IMR-90 (cell line): ENCODE data around the gene CNTLN. TPM values are rescaled to one million over a fixed set of nuclear protein-coding genes. Genes with fewer than 3 reads are reported as not detected.

Experiments
- ATAC-seq: fragments of 200-7000 bp; cut with Tn5 transposase; 2 replicates; pipeline ENCODE4 v1.9.1; 2020; ENCODE audit warnings: low read depth, mild to moderate bottlenecking, moderate library complexity
- BruUV-seq: library from RNA; stranded (reverse); fragments of 400-500 nt; replicated peaks from 2 replicates; lab custom pipeline; 2021; lab: Mats Ljungman, UMichigan
- CTCF ChIA-PET: fragments of 300-600 bp; formaldehyde crosslinking; extraction: SDS; loops from one replicate; lab custom pipeline; 2021; ENCODE audit warnings: antibody characterized with exemption; lab: Yijun Ruan, JAX
- POLR2A ChIA-PET: fragments of 300-600 bp; sonication (Branson Sonifier 250); formaldehyde crosslinking; loops from one replicate; lab custom pipeline; 2022; ENCODE audit warnings: antibody characterized with exemption; ENCODE audit not compliant: unreplicated experiment; lab: Charles Lee
- DNase-seq: peaks from one replicate; pipeline ENCODE4 v3.0.0; 2013
- H2AFZ ChIP-seq: replicated peaks from 2 replicates; pipeline ENCODE3; 2013; ENCODE audit warnings: low read length, mild to moderate bottlenecking; ENCODE audit not compliant: poor library complexity
- H2AK5ac ChIP-seq: 2 replicates; pipeline ENCODE4 v1.6.1; 2013; ENCODE audit warnings: low read depth, low read length, inconsistent platforms
- H2AK9ac ChIP-seq: replicated peaks from 2 replicates; pipeline ENCODE3; 2013; ENCODE audit warnings: mild to moderate bottlenecking, low read depth, low read length, moderate library complexity; ENCODE audit not compliant: poor library complexity
- H2BK120ac ChIP-seq: 2 replicates; pipeline ENCODE4 v1.6.1; 2013; ENCODE audit warnings: low read depth, low read length, inconsistent platforms
- H2BK15ac ChIP-seq: 3 replicates; pipeline ENCODE4 v1.6.1; 2013; ENCODE audit warnings: low read depth, low read length, inconsistent platforms
- H2BK20ac ChIP-seq: 2 replicates; pipeline ENCODE4 v1.6.1; 2013; ENCODE audit warnings: low read depth, mild to moderate bottlenecking, inconsistent platforms, low read length, moderate library complexity
- H2BK5ac ChIP-seq: 2 replicates; pipeline ENCODE4 v1.6.1; 2013; ENCODE audit warnings: mild to moderate bottlenecking, low read depth, low read length, inconsistent platforms; ENCODE audit not compliant: poor library complexity, severe bottlenecking
- H3K14ac ChIP-seq: replicated peaks from 2 replicates; pipeline ENCODE4 v1.6.1; 2013; ENCODE audit warnings: low read depth, low read length, inconsistent platforms
- H3K18ac ChIP-seq: 2 replicates; pipeline ENCODE4 v1.6.1; 2013; ENCODE audit warnings: low read depth, low read length, control low read depth
- H3K23ac ChIP-seq: 2 replicates; pipeline ENCODE4 v1.6.1; 2013; ENCODE audit warnings: low read depth, low read length, inconsistent platforms
- H3K27ac ChIP-seq: 2 replicates; pipeline ENCODE4 v1.5.1; 2013; ENCODE audit warnings: mild to moderate bottlenecking, control low read depth, low read length; ENCODE audit not compliant: insufficient read depth
- H3K27me3 ChIP-seq: 2 replicates; pipeline ENCODE4 v1.6.1; 2013; ENCODE audit warnings: low read length; ENCODE audit not compliant: control insufficient read depth, insufficient read depth
- H3K36me3 ChIP-seq: 2 replicates; pipeline ENCODE4 v1.6.1; 2013; ENCODE audit warnings: low read length, mixed read lengths; ENCODE audit not compliant: control insufficient read depth, insufficient read depth
- H3K4ac ChIP-seq: 2 replicates; pipeline ENCODE4 v1.6.1; 2013; ENCODE audit warnings: low read depth, low read length, inconsistent platforms
- H3K4me1 ChIP-seq: 2 replicates; pipeline ENCODE4 v1.6.1; 2013; ENCODE audit warnings: low read length, mixed read lengths; ENCODE audit not compliant: control insufficient read depth, insufficient read depth
- H3K4me2 ChIP-seq: 2 replicates; pipeline ENCODE4 v1.6.1; 2013; ENCODE audit warnings: low read depth, mild to moderate bottlenecking, control low read depth, low read length, moderate library complexity
- H3K4me3 ChIP-seq: 2 replicates; pipeline ENCODE4 v1.5.1; 2013; ENCODE audit warnings: low read depth, mild to moderate bottlenecking, control low read depth, low read length, moderate library complexity; ENCODE audit not compliant: insufficient read depth
- H3K56ac ChIP-seq: 2 replicates; pipeline ENCODE4 v1.6.1; 2013; ENCODE audit warnings: low read length, inconsistent platforms; ENCODE audit not compliant: insufficient read depth; ENCODE audit errors: extremely low read depth
- H3K79me1 ChIP-seq, 2 experiments: 2 replicates each; pipeline ENCODE4 v1.6.1; 2013; ENCODE audit warnings: low read length in 2 of 2, inconsistent platforms in 1 of 2, low read depth in 1 of 2
- H3K9ac ChIP-seq: 2 replicates; pipeline ENCODE4 v1.6.1; 2013; ENCODE audit warnings: low read depth, low read length, control low read depth
- H3K9me1 ChIP-seq: 2 replicates; pipeline ENCODE4 v1.6.1; 2013; ENCODE audit warnings: low read length, inconsistent platforms; ENCODE audit not compliant: insufficient read depth
- H3K9me3 ChIP-seq: 2 replicates; pipeline ENCODE4 v1.6.1; 2013; ENCODE audit warnings: low read length; ENCODE audit not compliant: control insufficient read depth, insufficient read depth
- H4K20me1 ChIP-seq: 2 replicates; pipeline ENCODE4 v1.6.1; 2013; ENCODE audit warnings: low read length, inconsistent platforms; ENCODE audit not compliant: insufficient read depth
- H4K5ac ChIP-seq: 2 replicates; pipeline ENCODE4 v1.6.1; 2013; ENCODE audit warnings: mild to moderate bottlenecking, low read depth, low read length, control low read depth
- H4K8ac ChIP-seq, 2 experiments: 2 replicates each; pipeline ENCODE4 v1.6.1; 2013; ENCODE audit warnings: low read depth in 2 of 2, low read length in 2 of 2, control low read depth in 1 of 2, inconsistent platforms in 1 of 2
- H4K91ac ChIP-seq: 2 replicates; pipeline ENCODE4 v1.6.1; 2013; ENCODE audit warnings: low read depth, low read length, inconsistent platforms; ENCODE audit not compliant: insufficient read depth
- CEBPB ChIP-seq: IDR thresholded peaks from 2 replicates; pipeline ENCODE4 v1.6.1; 2012; ENCODE audit warnings: low read depth, low read length, improper control_type of control experiment
- FOS ChIP-seq: fragments of 150-350 bp; IDR thresholded peaks from 2 replicates; pipeline ENCODE4 v1.6.1; 2016; ENCODE audit warnings: low read depth, low read length
- POLR2A ChIP-seq: IDR thresholded peaks from 2 replicates; pipeline ENCODE4 v1.6.1; 2012; ENCODE audit warnings: mild to moderate bottlenecking, low read depth, low read length
- RCOR1 ChIP-seq: IDR thresholded peaks from 2 replicates; pipeline ENCODE4 v1.6.1; 2012; ENCODE audit warnings: mild to moderate bottlenecking, low read length, improper control_type of control experiment; ENCODE audit not compliant: insufficient replicate concordance
- WGBS, 2 experiments: methylation state at CpG; one replicate each; pipeline versions ENCODE4 v1.1.5 to v1.1.7; 2013; ENCODE audit warnings: missing lambda C conversion rate in 2 of 2; ENCODE audit not compliant: insufficient read length in 1 of 2; ENCODE audit errors: extremely low coverage in 2 of 2; 5-methylcytosine and 5-hydroxymethylcytosine counted together
- dilution Hi-C: fragments of 300-500 bp; cut with HindIII; formaldehyde crosslinking; loops from one replicate; pipeline ENCODE4 v1.14.3; 2018; ENCODE audit warnings: low sequenced_read_pairs; ENCODE audit not compliant: unreplicated experiment
- in situ Hi-C: fragments of 300-500 bp; cut with MboI; formaldehyde crosslinking; loops from 3 replicates; pipeline ENCODE4 v1.14.3; 2019; ENCODE audit warnings: low sequenced_read_pairs, inconsistent platforms, mixed read lengths
- intact Hi-C: fragments of 100-400 bp; cut with micrococcal nuclease; formaldehyde crosslinking; loops from 2 replicates; pipeline ENCODE4 v1.10.0; 2022
- polyA plus RNA-seq, 3 experiments: library from polyadenylated mRNA; depleted of rRNA; stranded (reverse); fragments of >200 nt; gene quantifications; 2 replicates each; pipeline ENCODE4 v1.2.3, GENCODE V29; 2012; ENCODE audit warnings: low replicate concordance in 1 of 3
- total RNA-seq: library from RNA; depleted of rRNA; stranded (reverse); fragments of >200 nt; gene quantifications from 2 replicates; pipeline ENCODE4 v1.2.3, GENCODE V29; 2012

CNTLN gene
- total and polyA plus RNA-seq, 2 of the 4 experiments (the other 2 are of a cell fraction): 3.8 to 5.9 TPM

DNA sequence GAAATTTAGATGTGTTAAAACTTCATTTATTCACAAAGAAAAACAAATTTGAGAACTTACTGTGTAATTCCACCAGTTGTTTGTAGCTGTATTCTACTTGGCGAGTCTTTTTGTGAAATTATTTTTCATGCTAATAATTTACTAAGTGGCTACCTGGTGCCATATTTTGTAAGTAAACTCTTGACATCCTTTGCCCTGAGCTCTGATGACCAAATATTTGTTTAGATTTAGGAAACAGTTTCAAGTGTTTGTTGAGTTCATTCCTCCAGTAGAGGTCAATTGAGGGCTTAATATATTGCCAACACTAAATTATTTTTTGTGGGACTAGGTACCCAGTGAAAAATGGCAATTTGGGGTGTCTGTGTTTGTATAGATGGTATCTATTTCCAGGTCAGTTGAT is 3.7 kb downstream of the CNTLN start:
- H2AFZ ChIP-seq: no peak overlapping the region
- WGBS, 2 experiments: no CpG with 5 or more reads among the region's 1 CpG
- no peak overlapping the region for H2BK120ac ChIP-seq
- DNase-seq (no peak), ATAC-seq (no peak)
- H4K5ac ChIP-seq: no peak overlapping the region
- intact Hi-C loops (no loop called here), dilution Hi-C loops (no loop called here), in situ Hi-C loops (no loop called here)
- TF ChIP-seq RCOR1: no peak
- no peak for TF ChIP-seq CEBPB
- no peak for TF ChIP-seq POLR2A
- TF ChIP-seq FOS: no peak
- peaks cover 4% of the 10 kb centered on the region for H3K36me3 ChIP-seq
- H3K9ac ChIP-seq: no peak overlapping the region
- H3K9me1 ChIP-seq: peaks cover 4% of the 10 kb centered on the region; the same call in 1 of the 2 replicates
- no peaks in the 10 kb centered on the region for H4K20me1 ChIP-seq
- CTCF ChIA-PET: no interaction called here
- no peak overlapping the region for H2BK15ac ChIP-seq
- H3K79me1 ChIP-seq: peaks cover 23 to 43% of the 10 kb centered on the region in 2 experiments
- no peak overlapping the region for H3K14ac ChIP-seq
- H3K27ac ChIP-seq: no peak overlapping the region
- H2BK20ac ChIP-seq: no peak overlapping the region
- no TSS peak for BruUV-seq
- no peaks in the 10 kb centered on the region for H3K27me3 ChIP-seq
- no peak overlapping the region for H2AK5ac ChIP-seq
- H3K4me2 ChIP-seq: no peak overlapping the region
- no peak overlapping the region for H3K4me3 ChIP-seq
- no peaks in the 10 kb centered on the region for H3K9me3 ChIP-seq
- H4K91ac ChIP-seq: no peak overlapping the region
- POLR2A ChIA-PET: no interaction called here
- no peak overlapping the region for H3K23ac ChIP-seq
- no peak overlapping the region for H4K8ac ChIP-seq
- no peak overlapping the region for H3K18ac ChIP-seq
- H2BK5ac ChIP-seq: no peak overlapping the region
- H3K4me1 ChIP-seq: peaks cover 4% of the 10 kb centered on the region
- H3K56ac ChIP-seq: no peak overlapping the region
- no peak overlapping the region for H2AK9ac ChIP-seq
- H3K4ac ChIP-seq: no peak overlapping the region
